ENCODE data around the gene LSS.

- TF ChIP-seq, protein P1, sequence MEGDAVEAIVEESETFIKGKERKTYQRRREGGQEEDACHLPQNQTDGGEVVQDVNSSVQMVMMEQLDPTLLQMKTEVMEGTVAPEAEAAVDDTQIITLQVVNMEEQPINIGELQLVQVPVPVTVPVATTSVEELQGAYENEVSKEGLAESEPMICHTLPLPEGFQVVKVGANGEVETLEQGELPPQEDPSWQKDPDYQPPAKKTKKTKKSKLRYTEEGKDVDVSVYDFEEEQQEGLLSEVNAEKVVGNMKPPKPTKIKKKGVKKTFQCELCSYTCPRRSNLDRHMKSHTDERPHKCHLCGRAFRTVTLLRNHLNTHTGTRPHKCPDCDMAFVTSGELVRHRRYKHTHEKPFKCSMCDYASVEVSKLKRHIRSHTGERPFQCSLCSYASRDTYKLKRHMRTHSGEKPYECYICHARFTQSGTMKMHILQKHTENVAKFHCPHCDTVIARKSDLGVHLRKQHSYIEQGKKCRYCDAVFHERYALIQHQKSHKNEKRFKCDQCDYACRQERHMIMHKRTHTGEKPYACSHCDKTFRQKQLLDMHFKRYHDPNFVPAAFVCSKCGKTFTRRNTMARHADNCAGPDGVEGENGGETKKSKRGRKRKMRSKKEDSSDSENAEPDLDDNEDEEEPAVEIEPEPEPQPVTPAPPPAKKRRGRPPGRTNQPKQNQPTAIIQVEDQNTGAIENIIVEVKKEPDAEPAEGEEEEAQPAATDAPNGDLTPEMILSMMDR (IDR thresholded peaks at IDR 0.05; ENCODE audit: poor library complexity, severe bottlenecking) = no peak
- TF ChIP-seq EP300 (conservative IDR thresholded peaks at IDR 0.05; ENCODE audit: poor library complexity, severe bottlenecking) (no peak), EZH2 (IDR thresholded peaks at IDR 0.05; ENCODE audit: borderline replicate concordance, insufficient read depth, low read length, poor library complexity, severe bottlenecking) (no peak)
Measured at GRCh38 chr21:46254208-46254975, 25.8 kb upstream of the LSS start.

Data from neural cell (in vitro differentiated cells).